ENCODE data around the gene PHACTR2. TPM values are rescaled to one million over a fixed set of nuclear protein-coding genes. Genes with fewer than 3 reads are reported as not detected.
"Not testable (repeated sequence)": the region's sequence is repeated elsewhere in the genome, so short reads cannot be mapped to it uniquely, and the experiment has no call there.

The PHACTR2 gene
- total RNA-seq, 1 experiment from 2014 or later: 9.9 TPM

GRCh38 chr6:143669483-143669882 is 8.3 kb upstream of the PHACTR2 start:
- DNase-seq (ENCODE audit: low read depth, low spot score); in situ Hi-C loops (cut with HindIII; ENCODE audit: low pct_unique_long_range_greater_than_20kb, low sequenced_read_pairs): not testable (repeated sequence)

GRCh38 chr6:143673669-143674068 is 4.1 kb upstream of the PHACTR2 start:
- in situ Hi-C loops (cut with HindIII; ENCODE audit: low pct_unique_long_range_greater_than_20kb, low sequenced_read_pairs): no loop called here
- DNase-seq (ENCODE audit: low read depth, low spot score): no peak

GRCh38 chr6:143674483-143675381 is 3.0 kb upstream of the PHACTR2 start:
- no peak for DNase-seq (ENCODE audit: low read depth, low spot score)
- in situ Hi-C loops (cut with HindIII; ENCODE audit: low pct_unique_long_range_greater_than_20kb, low sequenced_read_pairs): no loop called here

DNA sequence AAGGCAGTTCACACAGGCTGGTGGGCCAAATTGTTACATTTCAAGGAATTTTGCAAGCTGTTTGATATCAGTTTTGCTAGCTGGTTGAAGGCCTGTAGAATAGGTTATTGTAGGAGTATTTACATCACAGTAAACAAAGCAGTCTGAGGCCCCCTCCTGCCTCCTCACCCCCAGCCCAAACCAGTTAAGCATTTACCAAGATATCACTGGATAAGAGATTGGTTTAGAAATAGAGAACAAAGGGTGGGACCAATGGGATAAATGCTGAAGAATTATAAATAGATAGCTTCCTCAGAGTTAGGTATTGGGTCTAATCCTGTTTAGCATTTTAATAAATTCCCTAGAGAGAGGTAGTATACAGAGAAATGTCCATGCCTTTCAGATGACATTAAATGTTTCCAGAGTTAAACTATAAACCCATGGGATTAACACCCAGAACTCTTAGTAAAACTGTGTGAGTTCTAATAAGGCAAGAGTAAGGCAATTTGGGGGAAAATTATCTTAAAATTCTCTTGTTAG is 2.3 kb upstream of the PHACTR2 start:
- DNase-seq (ENCODE audit: low read depth, low spot score): no peak
- in situ Hi-C loops (cut with HindIII; ENCODE audit: low pct_unique_long_range_greater_than_20kb, low sequenced_read_pairs): no loop called here

DNA sequence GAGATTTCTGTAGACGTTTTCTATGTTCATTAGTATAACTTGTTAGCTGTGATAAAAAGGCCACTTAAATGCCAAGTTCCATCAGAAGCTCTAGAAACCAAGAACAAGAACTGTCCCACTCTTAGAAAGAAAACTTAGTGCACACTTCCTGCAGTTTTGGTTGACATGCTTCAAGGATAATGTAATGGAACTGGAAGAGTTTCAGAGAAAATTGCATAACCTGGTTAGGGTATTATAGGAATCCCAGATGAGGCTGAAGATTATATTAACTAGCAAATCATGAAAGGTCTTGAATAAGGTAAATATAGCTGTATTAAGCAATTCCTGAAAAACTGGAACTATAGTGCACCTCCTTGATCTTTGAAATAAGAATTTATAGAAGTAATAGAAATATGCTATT is 1.8 kb upstream of the PHACTR2 start:
- no peak for DNase-seq (ENCODE audit: low read depth, low spot score)
- in situ Hi-C loops (cut with HindIII; ENCODE audit: low pct_unique_long_range_greater_than_20kb, low sequenced_read_pairs): no loop called here

GRCh38 chr6:143676437-143677045 is 1.2 kb upstream of the PHACTR2 start:
- DNase-seq (ENCODE audit: low read depth, low spot score): no peak
- in situ Hi-C loops (cut with HindIII; ENCODE audit: low pct_unique_long_range_greater_than_20kb, low sequenced_read_pairs): no loop called here

- no peak for DNase-seq (ENCODE audit: low read depth, low spot score)
- in situ Hi-C loops (cut with HindIII; ENCODE audit: low pct_unique_long_range_greater_than_20kb, low sequenced_read_pairs): no loop called here
These were observed 231 bp upstream of the PHACTR2 start for GRCh38 chr6:143677577-143677890.

- DNase-seq (ENCODE audit: low read depth, low spot score): no peak
These were observed 1.3 kb downstream of the PHACTR2 start for GRCh38 chr6:143679041-143679440.

GRCh38 chr6:143680141-143680540 is 2.4 kb downstream of the PHACTR2 start:
- DNase-seq (ENCODE audit: low read depth, low spot score): no peak
- in situ Hi-C loops (cut with HindIII; ENCODE audit: low pct_unique_long_range_greater_than_20kb, low sequenced_read_pairs): no loop called here

More at GRCh38 chr6:143679041-143679440, 1.3 kb downstream of the PHACTR2 start:
- in situ Hi-C loops (cut with HindIII; ENCODE audit: low pct_unique_long_range_greater_than_20kb, low sequenced_read_pairs): no loop called here

DNA sequence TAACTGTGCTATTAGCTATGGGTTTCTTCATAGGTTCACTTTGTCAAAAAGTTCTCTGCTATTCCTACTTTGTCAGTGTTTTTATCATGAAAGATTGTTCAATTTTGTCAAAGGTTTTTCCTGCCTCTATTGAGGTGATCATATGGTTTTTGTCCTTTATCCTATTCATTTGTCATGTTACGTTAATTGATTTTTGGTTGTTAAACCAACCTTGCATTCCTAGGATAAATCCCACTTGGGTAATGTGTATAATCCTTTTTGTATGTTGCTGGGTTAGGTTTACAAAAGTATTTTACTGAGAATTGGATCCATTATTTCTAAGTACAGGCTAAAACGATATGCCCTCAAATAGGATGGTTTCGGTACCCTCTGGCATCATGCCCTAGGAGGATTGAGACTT is 5.0 kb downstream of the PHACTR2 start:
- no peak for DNase-seq (ENCODE audit: low read depth, low spot score)
- in situ Hi-C loops (cut with HindIII; ENCODE audit: low pct_unique_long_range_greater_than_20kb, low sequenced_read_pairs): no loop called here

GRCh38 chr6:143684486-143684885 is 6.7 kb downstream of the PHACTR2 start:
- DNase-seq (ENCODE audit: low read depth, low spot score): no peak
- in situ Hi-C loops (cut with HindIII; ENCODE audit: low pct_unique_long_range_greater_than_20kb, low sequenced_read_pairs): no loop called here

GRCh38 chr6:143685653-143686052 is 7.9 kb downstream of the PHACTR2 start:
- in situ Hi-C loops (cut with HindIII; ENCODE audit: low pct_unique_long_range_greater_than_20kb, low sequenced_read_pairs): no loop called here
- DNase-seq (ENCODE audit: low read depth, low spot score): no peak

DNA sequence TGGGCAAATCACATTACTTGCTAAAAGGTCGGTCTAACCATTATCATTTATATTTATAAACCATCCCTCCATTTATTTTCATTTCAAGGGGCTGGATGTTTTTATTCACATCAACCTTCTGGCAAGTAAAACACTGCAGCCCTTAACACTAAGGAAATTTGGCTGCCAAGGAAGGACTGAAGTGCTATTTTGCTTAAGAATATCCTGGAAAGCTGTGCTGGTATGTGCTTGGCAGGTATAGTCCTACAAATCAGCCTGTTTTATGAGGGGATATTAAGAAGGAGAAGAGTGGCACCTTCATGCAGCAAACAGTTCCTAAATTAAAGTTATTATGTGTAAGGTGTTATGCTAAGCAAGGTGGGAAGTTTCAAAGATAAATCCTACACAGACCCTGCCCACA is 9.8 kb downstream of the PHACTR2 start:
- in situ Hi-C loops (cut with HindIII; ENCODE audit: low pct_unique_long_range_greater_than_20kb, low sequenced_read_pairs): no loop called here

GRCh38 chr6:143688681-143689080 is 10.9 kb downstream of the PHACTR2 start:
- in situ Hi-C loops (cut with HindIII; ENCODE audit: low pct_unique_long_range_greater_than_20kb, low sequenced_read_pairs): no loop called here
- no peak for DNase-seq (ENCODE audit: low read depth, low spot score)

More for the DNA sequence above, 9.8 kb downstream of the PHACTR2 start:
- DNase-seq (ENCODE audit: low read depth, low spot score): no peak

DNA sequence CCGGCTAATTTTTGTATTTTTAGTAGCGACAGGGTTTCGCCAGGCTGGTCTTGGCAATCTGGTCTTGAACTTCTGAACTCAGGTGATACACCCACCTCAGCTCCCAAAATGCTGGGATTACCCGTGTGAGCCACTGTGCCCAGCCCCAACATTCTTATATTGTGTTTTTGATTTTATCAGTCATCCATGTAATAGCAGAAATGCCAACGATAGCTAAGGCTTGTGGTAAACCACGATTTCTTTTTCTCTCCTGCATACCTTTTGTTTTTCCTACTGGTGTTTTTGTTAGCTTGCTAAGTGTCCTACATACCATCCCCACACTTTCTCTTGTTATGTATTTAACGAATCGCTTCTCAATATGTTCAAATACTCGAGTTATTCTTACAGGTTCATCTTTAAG is 12.1 kb downstream of the PHACTR2 start:
- in situ Hi-C loops (cut with HindIII; ENCODE audit: low pct_unique_long_range_greater_than_20kb, low sequenced_read_pairs): no loop called here
- DNase-seq (ENCODE audit: low read depth, low spot score): no peak

DNA sequence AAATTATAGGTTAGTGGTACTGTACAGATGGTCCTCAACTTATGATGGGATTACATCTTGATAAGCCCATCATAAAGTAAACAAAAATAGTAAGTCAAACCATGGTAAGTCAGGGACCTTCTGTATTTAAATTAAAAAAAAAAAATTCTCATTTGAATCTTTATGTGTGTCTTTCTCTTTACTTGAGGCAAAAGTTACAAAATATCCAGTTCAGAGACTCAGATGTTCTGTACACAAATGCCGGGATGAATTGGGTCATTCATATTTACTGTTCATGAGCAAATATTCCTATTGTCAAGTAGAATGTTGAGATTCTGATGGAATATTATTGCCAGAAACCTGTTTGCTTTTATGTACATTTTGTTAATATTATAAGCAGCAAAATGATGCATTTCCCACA is 13.4 kb downstream of the PHACTR2 start:
- in situ Hi-C loops (cut with HindIII; ENCODE audit: low pct_unique_long_range_greater_than_20kb, low sequenced_read_pairs): no loop called here
- DNase-seq (ENCODE audit: low read depth, low spot score): no peak

- in situ Hi-C loops (cut with HindIII; ENCODE audit: low pct_unique_long_range_greater_than_20kb, low sequenced_read_pairs): no loop called here
- no peak for DNase-seq (ENCODE audit: low read depth, low spot score)
These were observed 14.3 kb downstream of the PHACTR2 start for GRCh38 chr6:143691900-143692636.

GRCh38 chr6:143692696-143693095 is 14.9 kb downstream of the PHACTR2 start:
- in situ Hi-C loops (cut with HindIII; ENCODE audit: low pct_unique_long_range_greater_than_20kb, low sequenced_read_pairs): no loop called here
- DNase-seq (ENCODE audit: low read depth, low spot score): no peak

Data from SK-MEL-5 (cell line).